Ureter (tissue), 1 donor: Measurements from ENCODE around the gene NEURL2. TPM values are rescaled to one million over a fixed set of nuclear protein-coding genes. Genes with fewer than 3 reads are reported as not detected.
"Not testable (repeated sequence)": the region's sequence is repeated elsewhere in the genome, so short reads cannot be mapped to it uniquely, and the experiment has no call there.

Experiments used
- DNase-seq: peaks from one replicate; pipeline ENCODE4 v3.0.0-alpha.2; 2020; ENCODE audit warnings: low spot score
- total RNA-seq: library from RNA; stranded (reverse); gene quantifications from one replicate; pipeline ENCODE4 v1.2.4, GENCODE V29; 2023
- donor health status: DM: yes; HTN: yes; CAD: no.

Gene NEURL2, protein sequence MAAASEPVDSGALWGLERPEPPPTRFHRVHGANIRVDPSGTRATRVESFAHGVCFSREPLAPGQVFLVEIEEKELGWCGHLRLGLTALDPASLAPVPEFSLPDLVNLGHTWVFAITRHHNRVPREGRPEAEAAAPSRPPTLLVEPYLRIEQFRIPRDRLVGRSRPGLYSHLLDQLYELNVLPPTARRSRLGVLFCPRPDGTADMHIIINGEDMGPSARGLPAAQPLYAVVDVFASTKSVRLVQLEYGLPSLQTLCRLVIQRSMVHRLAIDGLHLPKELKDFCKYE
- total RNA-seq: 17.9 TPM

DNA sequence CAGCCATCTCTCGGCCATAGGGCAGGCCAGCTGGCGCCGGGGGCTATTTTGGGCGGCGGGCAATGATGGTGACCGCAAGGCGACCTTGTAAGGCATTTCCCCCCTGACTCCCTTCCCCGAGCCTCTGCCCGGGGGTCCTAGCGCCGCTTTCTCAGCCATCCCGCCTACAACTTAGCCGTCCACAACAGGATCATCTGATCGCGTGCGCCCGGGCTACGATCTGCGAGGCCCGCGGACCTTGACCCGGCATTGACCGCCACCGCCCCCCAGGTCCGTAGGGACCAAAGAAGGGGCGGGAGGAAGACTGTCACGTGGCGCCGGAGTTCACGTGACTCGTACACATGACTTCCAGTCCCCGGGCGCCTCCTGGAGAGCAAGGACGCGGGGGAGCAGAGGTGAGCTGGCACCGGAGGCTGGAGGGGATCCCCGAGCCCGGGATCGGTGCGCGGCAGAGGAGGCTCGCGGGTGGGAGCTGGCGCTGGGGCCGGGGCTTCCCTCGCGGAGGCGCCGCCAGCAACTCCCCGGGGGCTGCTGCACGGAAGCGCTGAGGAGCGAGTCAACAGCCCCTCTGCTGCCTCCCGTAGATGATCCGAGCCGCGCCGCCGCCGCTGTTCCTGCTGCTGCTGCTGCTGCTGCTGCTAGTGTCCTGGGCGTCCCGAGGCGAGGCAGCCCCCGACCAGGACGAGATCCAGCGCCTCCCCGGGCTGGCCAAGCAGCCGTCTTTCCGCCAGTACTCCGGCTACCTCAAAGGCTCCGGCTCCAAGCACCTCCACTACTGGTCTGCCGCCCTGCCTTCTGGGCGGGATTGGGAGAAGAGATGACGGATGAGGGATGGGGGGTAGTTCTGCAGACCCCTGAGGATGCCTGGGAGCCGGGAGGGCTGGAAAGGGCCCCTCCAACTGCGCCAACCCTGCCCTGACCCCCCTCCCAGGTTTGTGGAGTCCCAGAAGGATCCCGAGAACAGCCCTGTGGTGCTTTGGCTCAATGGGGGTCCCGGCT lies at the start of gene NEURL2, which contains the start of gene CTSA:
TSS of gene NEURL2 (minus strand) at position 224 of the 999 bp plus-strand sequence. CDS start at position 7, 217 bp downstream.
TSS of gene CTSA (plus strand) at position 351 of the 999 bp plus-strand sequence. CDS start at position 585, 234 bp downstream.
- DNase-seq: peak; percentile 94

- DNase-seq: no peak
Measured at GRCh38 chr20:45940469-45940868, 49.5 kb upstream of the NEURL2 start.

DNA sequence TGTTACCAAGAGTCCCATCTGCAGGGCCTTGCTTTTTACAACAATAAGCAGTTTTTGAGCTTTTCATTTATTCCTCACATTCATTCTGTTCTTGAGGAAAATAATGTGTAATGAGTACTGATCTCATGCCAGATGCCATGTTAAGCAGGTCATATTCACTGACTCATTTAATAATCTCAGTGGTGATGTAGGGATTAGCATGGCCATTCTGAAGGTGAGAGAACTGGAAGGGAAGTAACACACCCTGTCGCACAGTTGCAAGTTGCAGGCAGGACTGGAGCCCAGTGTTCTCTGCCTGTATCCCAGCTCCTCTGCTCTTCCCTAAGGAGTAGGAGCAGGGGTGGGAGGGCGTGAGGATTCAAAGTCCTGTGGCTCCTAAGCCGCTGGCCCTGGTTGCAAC lies 49.0 kb upstream of the NEURL2 start:
- no peak for DNase-seq

- DNase-seq: no peak
Measured at GRCh38 chr20:45938727-45939438, 47.9 kb upstream of the NEURL2 start.

DNA sequence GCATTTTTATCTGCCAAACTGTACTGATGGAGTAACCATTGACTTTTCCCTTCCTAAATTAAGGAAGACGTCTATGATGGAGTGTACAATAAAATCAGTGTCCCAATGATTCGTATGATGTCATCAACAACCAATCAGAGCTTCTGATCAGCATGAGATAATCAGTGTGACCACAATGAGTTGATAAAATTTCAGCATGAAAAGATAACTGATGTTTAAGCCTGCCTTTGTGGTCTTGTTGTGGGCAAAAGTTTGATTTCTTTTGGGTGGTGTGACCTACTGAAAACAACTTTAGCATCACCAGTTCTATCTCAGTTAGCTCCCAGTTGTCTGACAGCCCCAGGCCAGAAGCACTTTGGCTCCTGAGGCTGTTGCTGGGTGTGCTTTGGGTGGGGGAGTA lies 46.8 kb upstream of the NEURL2 start:
- no peak for DNase-seq

DNA sequence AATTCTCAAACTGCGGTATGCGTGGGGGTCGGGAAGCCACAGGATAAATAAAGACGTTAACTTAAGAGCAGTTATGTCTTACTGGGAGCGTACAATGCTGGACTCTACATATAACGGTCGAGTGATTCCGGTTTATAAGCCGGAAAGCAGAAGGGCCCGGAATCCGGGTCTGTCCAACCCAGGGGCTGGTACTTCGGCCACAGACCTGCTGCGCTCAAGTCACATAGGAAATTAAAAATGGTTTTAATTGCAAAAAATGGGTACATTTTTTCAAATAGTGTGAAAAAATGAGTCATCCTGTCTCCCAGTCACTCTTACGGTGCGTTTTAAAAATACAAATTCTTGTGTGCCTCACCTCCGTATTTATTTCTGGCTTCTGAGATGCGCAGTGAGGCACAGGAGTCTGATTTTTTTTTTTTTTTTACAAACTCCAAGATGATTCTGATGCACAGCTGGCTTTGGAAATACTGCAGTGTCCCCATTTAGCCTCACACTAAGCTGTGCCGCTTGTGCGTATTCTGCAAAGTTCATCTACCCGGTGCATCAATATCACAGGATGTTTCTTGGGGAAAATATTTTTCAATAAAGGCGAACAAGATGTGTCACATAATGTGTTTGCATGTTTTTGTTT lies 44.5 kb upstream of the NEURL2 start:
- no peak for DNase-seq

- peak; percentile 98 for DNase-seq
Measured at GRCh38 chr20:45934586-45935415, 43.8 kb upstream of the NEURL2 start, which contains the start of gene PCIF1. PCIF1 (plus strand) TSS chr20:45934683; CDS start chr20:45939000, 4,317 bp downstream.

DNA sequence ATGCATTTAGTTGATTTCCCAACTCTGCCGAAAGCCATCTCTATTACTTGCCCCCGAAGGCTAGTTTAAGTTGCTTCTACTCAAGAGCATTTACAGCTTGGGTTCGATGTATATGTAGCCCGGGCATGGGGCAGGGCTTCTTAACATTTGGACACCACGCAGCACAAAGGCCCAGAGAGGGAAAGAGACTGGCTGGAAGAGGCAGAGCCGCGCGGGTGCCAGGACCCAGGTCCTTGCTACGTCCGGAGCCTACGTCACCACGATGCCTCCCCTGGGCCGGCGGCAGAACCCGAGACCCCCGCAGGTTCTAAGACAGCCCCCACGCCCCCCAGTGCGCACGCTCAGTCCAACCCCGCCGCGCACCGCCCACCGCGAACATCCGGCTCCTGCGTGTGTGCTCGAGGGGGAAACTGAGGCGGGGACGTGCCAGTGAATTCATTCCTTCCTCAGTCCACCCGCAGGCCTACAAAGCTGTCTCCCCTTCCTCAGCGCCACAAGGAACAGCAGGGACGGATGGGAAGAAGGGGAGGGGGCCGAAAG lies 43.1 kb upstream of the NEURL2 start:
- DNase-seq: no peak

DNA sequence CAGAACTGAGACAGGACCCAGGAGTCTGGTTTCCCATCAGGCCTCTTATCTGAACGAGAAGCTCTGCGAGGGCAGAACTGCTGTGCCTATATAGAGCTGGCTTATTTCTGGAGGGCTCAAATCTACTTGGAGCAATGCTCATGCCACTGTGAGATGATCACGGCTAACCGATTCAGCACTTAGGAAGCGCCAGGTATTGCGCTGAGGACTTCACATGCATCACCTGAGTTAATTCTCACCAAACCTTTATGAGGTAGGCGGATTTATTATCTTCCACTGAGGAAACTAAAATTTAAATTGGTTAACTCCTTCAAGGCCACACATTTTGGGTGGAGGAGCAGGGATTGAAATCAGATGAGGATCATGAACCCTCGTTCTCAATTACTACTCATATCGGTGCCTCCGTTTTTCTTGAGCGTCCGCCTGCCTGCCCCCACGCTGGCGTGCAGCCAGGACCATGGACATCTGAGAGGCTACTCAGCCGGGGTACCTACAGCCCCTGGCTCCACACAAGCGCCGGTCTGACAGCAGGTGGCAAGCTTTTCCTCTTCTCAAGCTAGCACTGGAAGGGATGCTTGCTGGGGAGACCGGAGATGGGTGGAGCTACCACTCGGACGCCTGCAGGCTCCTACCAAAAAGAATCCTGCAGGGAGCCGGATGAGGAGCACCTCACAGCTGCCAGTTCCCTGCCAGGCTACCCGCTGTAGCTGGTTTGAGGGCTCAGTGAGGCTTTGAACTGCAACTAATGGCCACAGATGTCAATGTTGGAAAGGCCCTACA lies 42.4 kb upstream of the NEURL2 start:
- peak; percentile 79 for DNase-seq

- not testable (repeated sequence) for DNase-seq
Measured at GRCh38 chr20:45931680-45932079, 40.7 kb upstream of the NEURL2 start.

GRCh38 chr20:45927071-45927878 lies 36.3 kb upstream of the NEURL2 start:
- no peak for DNase-seq

- DNase-seq: no peak
Measured at GRCh38 chr20:45926731-45927070, 35.7 kb upstream of the NEURL2 start.

- no peak for DNase-seq
Measured at GRCh38 chr20:45925821-45926506, 35.0 kb upstream of the NEURL2 start.

DNA sequence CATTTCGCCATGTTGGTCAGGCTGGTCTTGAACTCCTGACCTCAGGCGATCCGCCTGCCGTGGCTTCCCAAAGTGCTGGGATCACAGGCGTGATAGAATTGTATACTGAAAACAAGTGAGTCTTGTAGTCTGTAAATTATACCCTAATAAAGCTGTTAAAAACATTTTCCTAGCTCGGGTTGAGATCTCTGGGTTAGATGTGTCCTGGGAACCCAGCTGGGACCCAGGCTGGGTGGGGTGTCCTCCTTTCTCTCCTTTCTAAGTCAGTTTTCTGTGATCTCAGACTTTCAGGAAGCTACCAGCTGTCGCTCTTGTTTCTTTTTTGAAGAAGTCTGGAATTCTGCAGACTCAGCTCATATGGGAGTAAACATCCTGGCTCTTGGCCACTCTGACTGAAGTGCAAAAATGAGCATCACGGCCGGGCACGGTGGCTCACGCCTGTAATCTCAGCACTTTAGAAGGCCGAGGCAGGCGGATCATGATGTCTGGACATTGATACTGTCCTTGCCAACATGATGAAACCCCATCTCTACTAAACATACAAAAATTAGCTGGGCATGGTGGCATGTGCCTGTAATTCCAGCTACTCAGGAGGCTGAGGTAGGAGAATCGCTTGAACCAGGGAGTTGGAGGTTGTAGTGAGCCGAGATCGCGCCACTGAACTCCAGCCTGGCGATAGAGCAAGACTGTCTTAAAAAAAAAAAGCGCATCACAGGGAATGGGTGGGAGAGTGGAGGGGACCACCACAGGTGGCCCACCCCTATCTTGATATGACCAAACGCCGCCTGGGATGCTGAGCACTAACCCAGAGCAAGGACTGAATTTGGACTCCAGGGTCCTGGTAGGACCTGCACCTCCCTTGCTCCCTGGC lies 33.6 kb upstream of the NEURL2 start:
- no peak for DNase-seq

DNA sequence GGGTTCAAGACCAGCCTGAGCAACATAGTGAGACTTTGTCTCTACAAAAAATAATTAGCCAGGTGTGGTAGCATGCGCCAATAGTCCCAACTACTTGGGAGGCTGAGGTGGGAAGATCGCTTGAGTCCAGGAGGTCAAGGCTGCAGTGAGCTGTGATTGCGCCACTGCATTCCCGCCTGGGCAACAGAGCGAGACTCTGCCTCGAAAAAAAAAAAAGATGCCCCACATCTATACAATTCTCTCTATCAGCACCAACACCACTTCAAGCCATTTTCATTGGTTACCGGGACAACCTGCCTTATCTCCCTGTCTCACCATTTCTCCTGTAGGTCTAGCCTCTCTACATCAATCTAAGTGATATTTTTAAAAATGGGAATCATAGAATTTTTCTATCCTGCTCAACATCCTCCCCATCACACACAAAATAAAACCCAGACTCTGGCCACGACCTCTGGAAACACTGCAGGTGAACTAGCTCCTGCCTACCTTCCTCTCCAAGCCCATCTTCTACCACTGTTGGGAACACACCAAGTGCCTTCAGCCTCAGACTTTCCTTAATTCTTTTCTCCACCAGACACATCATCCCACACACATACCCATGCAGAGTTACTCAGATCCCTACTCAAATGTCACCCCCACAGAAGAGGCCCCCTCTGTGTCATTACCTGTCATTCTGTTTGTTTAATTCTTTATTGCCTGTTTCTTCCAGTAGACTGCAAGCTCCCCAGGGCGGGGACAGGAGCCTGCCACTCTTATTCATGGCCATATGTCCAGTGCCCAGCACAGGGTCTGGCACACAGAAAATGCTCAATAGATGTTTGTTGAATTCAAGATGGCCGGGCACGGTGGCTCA lies 30.6 kb upstream of the NEURL2 start:
- no peak for DNase-seq
